Left lung (tissue), 10 donors: Measurements from ENCODE around the gene BCKDK. TPM values are rescaled to one million over a fixed set of nuclear protein-coding genes. Genes with fewer than 3 reads are reported as not detected.

ENCODE experiments used
- ATAC-seq: fragments of 200-7000 bp; cut with Tn5 transposase; one replicate; pipeline ENCODE4 v1.9.1; 2020; ENCODE audit warnings: moderate library complexity
- DNase-seq, 4 donors: peaks; one replicate each; pipeline ENCODE4 v3.0.0-alpha.2; 2013 to 2020
- H3K27ac ChIP-seq, 2 donors: fragments of 200-600 bp; sonication (generic) in 1 of 2; one replicate each; pipeline versions ENCODE4 v1.5.0 to v1.8.0; 2020 to 2021
- H3K27me3 ChIP-seq, 2 donors: fragments of 200-600 bp; sonication (generic) in 1 of 2; one replicate each; pipeline versions ENCODE4 v1.5.0 to v1.8.0; 2020 to 2021
- H3K36me3 ChIP-seq, 2 donors: fragments of 200-600 bp; sonication (generic) in 1 of 2; one replicate each; pipeline versions ENCODE4 v1.5.0 to v1.8.0; 2020 to 2021
- H3K4me1 ChIP-seq, 2 donors: fragments of 200-600 bp; one replicate each; pipeline ENCODE4 v1.8.0; 2021
- H3K4me3 ChIP-seq, 2 donors: fragments of 200-600 bp; sonication (generic) in 1 of 2; one replicate each; pipeline versions ENCODE4 v1.5.0 to v1.8.0; 2020 to 2021; ENCODE audit warnings: mild to moderate bottlenecking in 1 of 2
- H3K9me3 ChIP-seq, 2 donors: fragments of 200-600 bp; sonication (generic) in 1 of 2; one replicate each; pipeline versions ENCODE4 v1.5.0 to v1.8.0; 2020 to 2021
- intact Hi-C, 2 donors: fragments of 100-400 bp; cut with DNase I; formaldehyde crosslinking; loops; one replicate each; pipeline versions ENCODE4 v1.11.2 to v1.14.2; 2022
- polyA plus RNA-seq, 6 donors: library from polyadenylated mRNA; unstranded; fragments of 120-200 nt; gene quantifications; one replicate each; pipeline ENCODE4 v1.2.1, GENCODE V29; 2013; ENCODE audit not compliant: insufficient read length in 6 of 6
- total RNA-seq, 2 donors: library from RNA; stranded (reverse); fragmentation: NEBNext Ultra II Directional; extraction: Animal tissue kit (Norgen Biotek cat#: 25700); gene quantifications; one replicate each; pipeline ENCODE4 v1.2.1, GENCODE V29; 2021
- TF ChIP-seq, protein P1 (sequence below), 2 donors: fragments of 200-600 bp; sonication (generic) in 1 of 2; IDR thresholded peaks; one replicate each; pipeline versions ENCODE4 v1.5.0 to v1.8.0; 2021; ENCODE audit warnings: antibody characterized with exemption in 2 of 2
- donor health status: DM: no; HTN: yes; CAD: no.
- donor health status: DM: no; HTN: no; CAD: no.

The BCKDK gene
- total and polyA plus RNA-seq, 8 donors = 32.8 to 43.8 (median 38.9) TPM

DNA sequence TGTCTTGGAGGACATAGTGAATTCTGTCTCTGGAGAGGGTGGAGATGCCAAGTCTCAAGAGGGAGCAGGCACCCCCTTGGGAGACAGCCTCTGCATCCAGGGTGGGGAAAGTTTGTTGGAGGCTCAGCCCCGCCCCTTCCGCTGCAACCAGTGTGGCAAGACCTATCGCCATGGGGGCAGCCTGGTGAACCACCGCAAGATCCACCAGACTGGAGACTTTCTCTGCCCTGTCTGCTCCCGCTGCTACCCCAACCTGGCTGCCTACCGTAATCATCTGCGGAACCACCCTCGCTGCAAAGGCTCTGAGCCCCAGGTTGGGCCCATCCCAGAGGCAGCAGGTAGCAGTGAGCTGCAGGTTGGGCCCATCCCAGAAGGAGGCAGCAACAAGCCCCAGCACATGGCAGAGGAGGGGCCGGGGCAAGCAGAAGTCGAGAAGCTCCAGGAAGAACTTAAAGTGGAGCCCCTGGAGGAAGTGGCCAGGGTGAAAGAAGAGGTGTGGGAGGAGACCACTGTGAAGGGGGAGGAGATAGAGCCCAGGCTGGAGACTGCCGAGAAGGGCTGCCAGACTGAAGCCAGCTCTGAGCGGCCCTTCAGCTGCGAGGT, 28.7 kb upstream of the BCKDK start:
- H3K27me3 ChIP-seq = no peaks in the 10 kb centered on the region
- no peak for DNase-seq
- ATAC-seq = no peak
- H3K4me3 ChIP-seq = no peak overlapping the region
- intact Hi-C loops = loop anchor here (10.0 kb wide), 2 partner anchors 75 kb away; partner anchors contain the start of gene PRSS36 (in 1 of the 2)
- H3K9me3 ChIP-seq = no peaks in the 10 kb centered on the region
- no peak overlapping the region for H3K27ac ChIP-seq
- TF ChIP-seq, protein P1, sequence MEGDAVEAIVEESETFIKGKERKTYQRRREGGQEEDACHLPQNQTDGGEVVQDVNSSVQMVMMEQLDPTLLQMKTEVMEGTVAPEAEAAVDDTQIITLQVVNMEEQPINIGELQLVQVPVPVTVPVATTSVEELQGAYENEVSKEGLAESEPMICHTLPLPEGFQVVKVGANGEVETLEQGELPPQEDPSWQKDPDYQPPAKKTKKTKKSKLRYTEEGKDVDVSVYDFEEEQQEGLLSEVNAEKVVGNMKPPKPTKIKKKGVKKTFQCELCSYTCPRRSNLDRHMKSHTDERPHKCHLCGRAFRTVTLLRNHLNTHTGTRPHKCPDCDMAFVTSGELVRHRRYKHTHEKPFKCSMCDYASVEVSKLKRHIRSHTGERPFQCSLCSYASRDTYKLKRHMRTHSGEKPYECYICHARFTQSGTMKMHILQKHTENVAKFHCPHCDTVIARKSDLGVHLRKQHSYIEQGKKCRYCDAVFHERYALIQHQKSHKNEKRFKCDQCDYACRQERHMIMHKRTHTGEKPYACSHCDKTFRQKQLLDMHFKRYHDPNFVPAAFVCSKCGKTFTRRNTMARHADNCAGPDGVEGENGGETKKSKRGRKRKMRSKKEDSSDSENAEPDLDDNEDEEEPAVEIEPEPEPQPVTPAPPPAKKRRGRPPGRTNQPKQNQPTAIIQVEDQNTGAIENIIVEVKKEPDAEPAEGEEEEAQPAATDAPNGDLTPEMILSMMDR (IDR thresholded peaks at IDR 0.05) = no peak
- H3K4me1 ChIP-seq = peaks cover 7 to 38% of the 10 kb centered on the region in 2 donors
- H3K36me3 ChIP-seq = peaks cover 0 to 85% of the 10 kb centered on the region in 2 donors

DNA sequence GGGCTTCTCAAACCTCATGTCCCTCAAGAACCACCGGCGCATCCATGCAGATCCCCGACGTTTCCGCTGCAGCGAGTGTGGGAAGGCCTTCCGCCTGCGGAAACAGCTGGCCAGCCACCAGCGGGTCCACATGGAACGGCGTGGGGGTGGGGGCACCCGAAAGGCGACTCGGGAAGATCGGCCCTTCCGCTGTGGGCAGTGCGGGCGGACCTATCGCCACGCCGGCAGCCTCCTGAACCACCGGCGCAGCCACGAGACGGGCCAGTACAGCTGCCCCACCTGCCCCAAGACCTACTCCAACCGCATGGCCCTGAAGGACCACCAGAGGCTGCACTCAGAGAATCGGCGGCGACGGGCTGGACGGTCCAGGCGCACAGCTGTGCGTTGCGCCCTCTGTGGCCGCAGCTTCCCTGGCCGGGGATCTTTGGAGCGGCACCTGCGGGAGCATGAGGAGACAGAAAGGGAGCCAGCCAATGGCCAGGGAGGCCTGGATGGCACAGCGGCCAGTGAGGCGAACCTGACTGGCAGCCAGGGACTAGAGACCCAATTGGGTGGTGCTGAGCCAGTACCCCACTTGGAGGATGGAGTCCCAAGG, 28.1 kb upstream of the BCKDK start:
- H3K4me3 ChIP-seq = no peak overlapping the region
- H3K36me3 ChIP-seq = peaks cover 0 to 92% of the 10 kb centered on the region in 2 donors
- ATAC-seq = no peak
- H3K4me1 ChIP-seq = peaks cover 3 to 35% of the 10 kb centered on the region in 2 donors
- DNase-seq = no peak
- TF ChIP-seq, protein P1 (IDR thresholded peaks at IDR 0.05) = no peak
- no peaks in the 10 kb centered on the region for H3K9me3 ChIP-seq
- no peaks in the 10 kb centered on the region for H3K27me3 ChIP-seq
- intact Hi-C loops = no loop called here
- no peak overlapping the region for H3K27ac ChIP-seq

DNA sequence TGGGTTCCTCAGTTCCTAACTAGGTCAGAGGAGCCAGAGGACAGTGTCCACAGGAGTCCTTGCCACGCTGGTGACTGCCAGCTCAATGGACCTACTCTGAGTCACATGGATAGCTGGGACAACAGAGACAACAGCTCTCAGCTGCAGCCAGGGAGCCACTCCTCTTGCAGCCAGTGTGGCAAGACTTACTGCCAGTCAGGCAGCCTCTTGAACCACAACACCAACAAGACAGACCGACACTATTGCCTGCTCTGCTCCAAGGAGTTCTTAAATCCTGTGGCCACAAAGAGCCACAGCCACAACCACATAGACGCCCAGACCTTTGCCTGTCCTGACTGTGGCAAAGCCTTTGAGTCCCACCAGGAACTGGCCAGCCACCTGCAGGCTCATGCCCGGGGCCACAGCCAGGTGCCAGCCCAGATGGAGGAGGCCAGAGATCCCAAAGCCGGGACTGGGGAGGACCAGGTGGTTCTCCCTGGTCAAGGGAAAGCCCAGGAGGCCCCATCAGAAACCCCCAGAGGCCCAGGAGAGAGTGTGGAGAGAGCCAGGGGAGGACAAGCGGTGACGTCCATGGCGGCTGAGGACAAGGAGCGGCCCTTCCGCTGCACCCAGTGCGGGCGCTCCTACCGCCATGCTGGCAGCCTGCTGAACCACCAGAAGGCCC, 27.3 kb upstream of the BCKDK start:
- TF ChIP-seq, protein P1 (IDR thresholded peaks at IDR 0.05) = no peak
- DNase-seq (no peak), ATAC-seq (no peak)
- Histone ChIP-seq H3K36me3 (peaks cover 0 to 99% of the 10 kb centered on the region in 2 donors), H3K27me3 (no peaks in the 10 kb centered on the region), H3K4me1 (peaks cover 0 to 28% of the 10 kb centered on the region in 2 donors), H3K27ac (no peak overlapping the region), H3K4me3 (no peak overlapping the region), H3K9me3 (no peaks in the 10 kb centered on the region)
- intact Hi-C loops = no loop called here

DNA sequence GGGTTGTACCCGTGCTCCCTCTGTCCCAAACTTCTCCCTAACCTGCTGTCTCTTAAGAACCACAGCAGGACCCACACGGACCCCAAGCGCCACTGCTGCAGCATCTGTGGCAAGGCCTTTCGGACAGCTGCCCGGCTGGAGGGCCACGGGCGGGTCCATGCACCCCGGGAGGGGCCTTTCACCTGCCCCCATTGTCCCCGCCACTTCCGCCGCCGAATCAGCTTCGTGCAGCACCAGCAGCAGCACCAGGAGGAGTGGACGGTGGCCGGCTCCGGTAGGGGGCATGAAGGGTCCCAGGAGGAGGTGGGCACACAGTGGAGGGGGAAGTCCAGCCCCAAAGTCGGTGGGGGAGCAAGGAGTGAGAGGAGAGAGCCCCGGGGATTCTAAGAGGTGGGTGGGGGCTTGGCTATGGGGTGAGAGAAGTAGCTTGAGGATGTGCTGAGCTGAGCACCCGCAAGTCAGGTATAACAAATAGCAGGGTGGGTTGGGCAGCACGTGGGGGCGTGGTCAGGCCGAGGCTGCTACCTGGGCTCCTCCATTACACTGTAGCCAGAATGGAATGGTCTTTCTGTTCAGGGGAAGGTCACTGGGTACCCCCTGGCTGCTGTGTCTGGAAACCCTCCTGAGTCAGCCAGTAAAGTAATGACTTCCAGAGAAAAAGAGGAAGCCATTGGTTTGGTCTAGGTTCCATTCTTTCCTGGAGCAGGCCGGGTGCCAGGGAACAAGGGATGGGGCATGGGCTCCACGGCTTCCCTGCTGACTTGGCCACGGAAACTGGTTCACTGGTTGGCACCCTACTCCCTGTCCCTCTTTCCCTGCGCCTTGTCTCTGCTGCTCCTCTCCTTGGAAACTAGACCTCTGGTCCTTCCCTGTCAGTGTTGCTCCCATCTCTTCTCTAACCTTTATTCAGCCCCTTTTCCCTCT, 26.5 kb upstream of the BCKDK start:
- DNase-seq = no peak
- peak overlapping the region in 1 of 2 donors; percentile 5 for H3K27ac ChIP-seq
- peaks cover 0 to 28% of the 10 kb centered on the region in 2 donors for H3K4me1 ChIP-seq
- peaks cover 0 to 99% of the 10 kb centered on the region in 2 donors for H3K36me3 ChIP-seq
- no peaks in the 10 kb centered on the region for H3K9me3 ChIP-seq
- no peak overlapping the region for H3K4me3 ChIP-seq
- no peak for ATAC-seq
- TF ChIP-seq, protein P1 (IDR thresholded peaks at IDR 0.05) = no peak
- intact Hi-C loops = no loop called here
- no peaks in the 10 kb centered on the region for H3K27me3 ChIP-seq
